ENCODE measurements around the gene E4F1. TPM values are rescaled to one million over a fixed set of nuclear protein-coding genes. Genes with fewer than 3 reads are reported as not detected.
"Not testable (repeated sequence)": the region's sequence is repeated elsewhere in the genome, so short reads cannot be mapped to it uniquely, and the experiment has no call there.

Gene E4F1
- total and polyA plus RNA-seq, 10 of the 15 experiments (the other 5 are each of a cell fraction or from before 2014, with no cell fraction given), result 0.23 to 36.5 (median 14.5) TPM

DNA sequence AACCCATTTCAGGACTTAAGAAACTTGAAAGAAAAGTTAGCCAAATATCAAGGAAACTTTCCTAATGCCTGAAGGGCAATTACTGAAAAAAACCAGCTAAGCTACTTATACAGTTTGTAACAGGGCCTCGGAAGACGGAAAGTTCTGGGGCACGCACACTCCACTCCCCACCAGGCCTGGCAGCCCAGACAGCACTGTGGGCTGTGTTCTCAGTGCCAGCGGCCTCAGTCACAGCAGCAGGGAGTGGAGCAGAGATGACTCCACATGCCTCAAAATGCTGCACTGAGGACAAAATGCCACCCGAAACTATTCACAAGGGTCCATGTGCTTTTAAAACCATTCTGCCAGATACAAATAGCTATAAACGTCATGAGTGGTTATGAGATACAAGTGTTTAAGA, 34.3 kb downstream of the E4F1 start (continued):
- TF ChIP-seq, protein P1, sequence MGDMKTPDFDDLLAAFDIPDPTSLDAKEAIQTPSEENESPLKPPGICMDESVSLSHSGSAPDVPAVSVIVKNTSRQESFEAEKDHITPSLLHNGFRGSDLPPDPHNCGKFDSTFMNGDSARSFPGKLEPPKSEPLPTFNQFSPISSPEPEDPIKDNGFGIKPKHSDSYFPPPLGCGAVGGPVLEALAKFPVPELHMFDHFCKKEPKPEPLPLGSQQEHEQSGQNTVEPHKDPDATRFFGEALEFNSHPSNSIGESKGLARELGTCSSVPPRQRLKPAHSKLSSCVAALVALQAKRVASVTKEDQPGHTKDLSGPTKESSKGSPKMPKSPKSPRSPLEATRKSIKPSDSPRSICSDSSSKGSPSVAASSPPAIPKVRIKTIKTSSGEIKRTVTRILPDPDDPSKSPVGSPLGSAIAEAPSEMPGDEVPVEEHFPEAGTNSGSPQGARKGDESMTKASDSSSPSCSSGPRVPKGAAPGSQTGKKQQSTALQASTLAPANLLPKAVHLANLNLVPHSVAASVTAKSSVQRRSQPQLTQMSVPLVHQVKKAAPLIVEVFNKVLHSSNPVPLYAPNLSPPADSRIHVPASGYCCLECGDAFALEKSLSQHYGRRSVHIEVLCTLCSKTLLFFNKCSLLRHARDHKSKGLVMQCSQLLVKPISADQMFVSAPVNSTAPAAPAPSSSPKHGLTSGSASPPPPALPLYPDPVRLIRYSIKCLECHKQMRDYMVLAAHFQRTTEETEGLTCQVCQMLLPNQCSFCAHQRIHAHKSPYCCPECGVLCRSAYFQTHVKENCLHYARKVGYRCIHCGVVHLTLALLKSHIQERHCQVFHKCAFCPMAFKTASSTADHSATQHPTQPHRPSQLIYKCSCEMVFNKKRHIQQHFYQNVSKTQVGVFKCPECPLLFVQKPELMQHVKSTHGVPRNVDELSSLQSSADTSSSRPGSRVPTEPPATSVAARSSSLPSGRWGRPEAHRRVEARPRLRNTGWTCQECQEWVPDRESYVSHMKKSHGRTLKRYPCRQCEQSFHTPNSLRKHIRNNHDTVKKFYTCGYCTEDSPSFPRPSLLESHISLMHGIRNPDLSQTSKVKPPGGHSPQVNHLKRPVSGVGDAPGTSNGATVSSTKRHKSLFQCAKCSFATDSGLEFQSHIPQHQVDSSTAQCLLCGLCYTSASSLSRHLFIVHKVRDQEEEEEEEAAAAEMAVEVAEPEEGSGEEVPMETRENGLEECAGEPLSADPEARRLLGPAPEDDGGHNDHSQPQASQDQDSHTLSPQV (IDR thresholded peaks at IDR 0.05), result no peak
- TF ChIP-seq, protein P2, sequence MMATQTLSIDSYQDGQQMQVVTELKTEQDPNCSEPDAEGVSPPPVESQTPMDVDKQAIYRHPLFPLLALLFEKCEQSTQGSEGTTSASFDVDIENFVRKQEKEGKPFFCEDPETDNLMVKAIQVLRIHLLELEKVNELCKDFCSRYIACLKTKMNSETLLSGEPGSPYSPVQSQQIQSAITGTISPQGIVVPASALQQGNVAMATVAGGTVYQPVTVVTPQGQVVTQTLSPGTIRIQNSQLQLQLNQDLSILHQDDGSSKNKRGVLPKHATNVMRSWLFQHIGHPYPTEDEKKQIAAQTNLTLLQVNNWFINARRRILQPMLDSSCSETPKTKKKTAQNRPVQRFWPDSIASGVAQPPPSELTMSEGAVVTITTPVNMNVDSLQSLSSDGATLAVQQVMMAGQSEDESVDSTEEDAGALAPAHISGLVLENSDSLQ (IDR thresholded peaks at IDR 0.05), result no peak
- TF ChIP-seq GATAD2B (conservative IDR thresholded peaks at IDR 0.05; ENCODE audit: low read depth) (no peak), NR2C2 (IDR thresholded peaks at IDR 0.05; ENCODE audit: borderline replicate concordance, control insufficient read depth, insufficient read length, low read depth) (no peak)

DNA sequence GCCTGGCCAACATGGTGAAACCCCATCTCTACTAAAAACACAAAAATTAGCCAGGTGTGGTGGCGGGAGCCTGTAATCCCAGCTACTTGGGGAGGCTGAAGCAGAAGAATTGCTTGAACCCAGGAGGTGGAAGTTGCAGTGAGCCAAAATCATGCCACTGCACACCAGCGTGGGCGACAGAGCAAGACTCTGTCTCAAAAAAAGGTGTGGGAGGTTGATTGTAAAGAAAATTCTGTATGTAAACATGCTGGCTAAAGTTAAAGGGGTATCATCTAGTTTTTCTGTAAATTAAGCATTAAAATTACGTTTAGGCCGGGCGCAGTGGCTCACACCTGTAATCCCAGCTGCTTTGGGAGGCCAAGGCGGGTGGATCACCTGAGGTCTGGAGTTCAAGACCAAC, 35.1 kb downstream of the E4F1 start:
- ChIA-PET SMC1A (ENCODE audit: uncharacterized antibody, unreplicated experiment) (interaction anchor here (1.2 kb wide), 1 partner anchor 21 kb away, joined by 3 read pairs; no protein-coding TSS in a partner anchor), POLR2A (interaction anchor here (0.6 kb wide), 1 partner anchor 37 kb away, joined by 4 read pairs; no protein-coding TSS in a partner anchor)
- RAD21 ChIA-PET (ENCODE audit: unreplicated experiment), result not testable (repeated sequence)

More for the DNA sequence above, 35.1 kb downstream of the E4F1 start:
- H3K9ac ChIP-seq (ENCODE audit: control insufficient read depth, insufficient read depth, low read length); H3K9me3 ChIP-seq (replicated peaks; ENCODE audit: control insufficient read depth, insufficient read depth, low read length); BruUV-seq (replicated peaks); intact Hi-C loops (cut with micrococcal nuclease; ENCODE audit: unreplicated experiment); H3K27ac ChIP-seq (ENCODE audit: control insufficient read depth, insufficient read depth); H4K20me1 ChIP-seq (ENCODE audit: control insufficient read depth, insufficient read depth); H3K79me2 ChIP-seq (ENCODE audit: control insufficient read depth, insufficient read depth, low read length); H3K4me2 ChIP-seq (ENCODE audit: control insufficient read depth, insufficient read depth); H2AFZ ChIP-seq (ENCODE audit: control insufficient read depth, low read depth, low read length); H3K4me1 ChIP-seq (ENCODE audit: control insufficient read depth, insufficient read depth, low read length); ATAC-seq; H3K27me3 ChIP-seq (replicated peaks in 1 of 2; ENCODE audit: control insufficient read depth in 2 of 2, insufficient read depth in 2 of 2, low read length in 1 of 2); DNase-seq (ENCODE audit: low read depth, low spot score); H3K4me3 ChIP-seq; in situ Hi-C loops (cut with MboI); FAIRE-seq: not testable (repeated sequence)
- peaks cover 39 to 54% of the 10 kb centered on the region in 2 experiments for H3K36me3 ChIP-seq (ENCODE audit: control insufficient read depth in 2 of 2, insufficient read depth in 2 of 2, low read length in 1 of 2)
- CTCF ChIA-PET, result interaction anchor here (0.7 to 1.7 kb wide), 2 partner anchors 64 to 833 kb away, joined by 3 to 5 read pairs; no protein-coding TSS in a partner anchor
- WGBS (ENCODE audit: insufficient coverage, insufficient replicate concordance, low lambda C conversion rate, missing lambda C conversion rate), result 95% methylated on average over 7 of the region's 7 CpGs
